Lower lobe of right lung (tissue), 2 donors: Measurements from ENCODE around the gene TIMP2. TPM values are rescaled to one million over a fixed set of nuclear protein-coding genes. Genes with fewer than 3 reads are reported as not detected.

ENCODE experiments used
- ATAC-seq, 2 donors: fragments of 200-7000 bp; cut with Tn5 transposase; one replicate each; pipeline ENCODE4 v1.9.1; 2020 to 2022; ENCODE audit warnings: mild to moderate bottlenecking in 2 of 2, moderate library complexity in 2 of 2
- DNase-seq: peaks from one replicate; pipeline ENCODE4 v3.0.0-alpha.2; 2020
- H3K27ac ChIP-seq: fragments of 200-600 bp; one replicate; pipeline ENCODE4 v1.8.0; 2022
- H3K27me3 ChIP-seq: fragments of 200-600 bp; one replicate; pipeline ENCODE4 v1.8.0; 2022; ENCODE audit warnings: low read depth
- H3K36me3 ChIP-seq: fragments of 200-600 bp; one replicate; pipeline ENCODE4 v1.8.0; 2022; ENCODE audit warnings: mild to moderate bottlenecking
- H3K4me1 ChIP-seq: fragments of 200-600 bp; one replicate; pipeline ENCODE4 v1.8.0; 2022
- H3K4me3 ChIP-seq: fragments of 200-600 bp; one replicate; pipeline ENCODE4 v1.8.0; 2022; ENCODE audit warnings: mild to moderate bottlenecking
- H3K9me3 ChIP-seq: fragments of 200-600 bp; one replicate; pipeline ENCODE4 v1.8.0; 2022
- CTCF ChIP-seq: fragments of 200-600 bp; IDR thresholded peaks from one replicate; pipeline ENCODE4 v1.8.0; 2022; ENCODE audit warnings: antibody characterized with exemption, mild to moderate bottlenecking
- intact Hi-C: fragments of 100-400 bp; cut with DNase I; formaldehyde crosslinking; loops from one replicate; pipeline ENCODE4 v1.11.0; 2022
- total RNA-seq: library from RNA; stranded (reverse); fragmentation: NEBNext Ultra II Directional; extraction: Animal tissue kit (Norgen Biotek cat#: 25700); gene quantifications from one replicate; pipeline ENCODE4 v1.2.1, GENCODE V29; 2021
- donor health status: DM: no; HTN: yes; CAD: no; lungs with severe emphysema.

Gene TIMP2
- total RNA-seq, 1 donor from 2014 or later = 260 TPM

- TF ChIP-seq CTCF = no peak
- Histone ChIP-seq H3K9me3 (no peaks in the 10 kb centered on the region), H3K4me3 (no peak overlapping the region), H3K27me3 (no peaks in the 10 kb centered on the region), H3K36me3 (peaks cover 95% of the 10 kb centered on the region), H3K4me1 (peaks cover 14% of the 10 kb centered on the region), H3K27ac (no peak overlapping the region)
- intact Hi-C loops = no loop called here
- ATAC-seq = peak; percentile 25 to 38
- DNase-seq = no peak
These were observed 118.7 kb downstream of the TIMP2 start for GRCh38 chr17:78806451-78806850.

- Histone ChIP-seq H3K27me3 (no peaks in the 10 kb centered on the region), H3K4me1 (peaks cover 14% of the 10 kb centered on the region), H3K36me3 (peaks cover 92% of the 10 kb centered on the region), H3K9me3 (no peaks in the 10 kb centered on the region), H3K27ac (peak overlapping the region; percentile 60), H3K4me3 (no peak overlapping the region)
- no peak for DNase-seq
- intact Hi-C loops = no loop called here
- no peak for TF ChIP-seq CTCF
- peak; percentile 4 to 7 for ATAC-seq
These were observed 119.9 kb downstream of the TIMP2 start for GRCh38 chr17:78805301-78805700.

GRCh38 chr17:78804777-78805176, 120.4 kb downstream of the TIMP2 start:
- intact Hi-C loops = no loop called here
- Histone ChIP-seq H3K27ac (peak overlapping the region; percentile 60), H3K9me3 (no peaks in the 10 kb centered on the region), H3K4me3 (no peak overlapping the region), H3K27me3 (no peaks in the 10 kb centered on the region), H3K36me3 (peaks cover 92% of the 10 kb centered on the region), H3K4me1 (peaks cover 14% of the 10 kb centered on the region)
- no peak for DNase-seq
- TF ChIP-seq CTCF = no peak
- peak in 1 of 2 donors; percentile 13 for ATAC-seq

- Histone ChIP-seq H3K4me1 (peaks cover 14% of the 10 kb centered on the region), H3K4me3 (no peak overlapping the region), H3K9me3 (no peaks in the 10 kb centered on the region), H3K36me3 (peaks cover 92% of the 10 kb centered on the region), H3K27ac (no peak overlapping the region), H3K27me3 (no peaks in the 10 kb centered on the region)
- intact Hi-C loops = no loop called here
- ATAC-seq = no peak
- DNase-seq = no peak
- no peak for TF ChIP-seq CTCF
These were observed 121.9 kb downstream of the TIMP2 start for GRCh38 chr17:78803186-78803845.

Other genes starting within 250 kb of the TIMP2 start
- 110 TPM for gene CYTH1, start 143.1 kb downstream of the TIMP2 start, total RNA-seq
- 58.6 TPM for gene USP36, start 84.6 kb downstream of the TIMP2 start, total RNA-seq
- gene CEP295NL, start 22.2 kb downstream of the TIMP2 start, total RNA-seq = 5.5 TPM
- 417 TPM for gene LGALS3BP, start 54.5 kb upstream of the TIMP2 start, total RNA-seq
- gene CANT1, start 84.4 kb upstream of the TIMP2 start, total RNA-seq = 54.4 TPM
- 24.9 TPM for gene C1QTNF1, start 98.8 kb upstream of the TIMP2 start, total RNA-seq
- gene ENGASE, start 149.4 kb upstream of the TIMP2 start, total RNA-seq = 56.4 TPM